GM21360 (cell line): ENCODE measurements around the gene TNC.

ENCODE experiments used
- ATAC-seq: cut with Tn5 transposase; IDR thresholded peaks from one replicate; pipeline ENCODE4 v1.9.1; 2021; ENCODE audit warnings: mild to moderate bottlenecking, moderate library complexity; ENCODE audit not compliant: unreplicated experiment

Gene TNC

DNA sequence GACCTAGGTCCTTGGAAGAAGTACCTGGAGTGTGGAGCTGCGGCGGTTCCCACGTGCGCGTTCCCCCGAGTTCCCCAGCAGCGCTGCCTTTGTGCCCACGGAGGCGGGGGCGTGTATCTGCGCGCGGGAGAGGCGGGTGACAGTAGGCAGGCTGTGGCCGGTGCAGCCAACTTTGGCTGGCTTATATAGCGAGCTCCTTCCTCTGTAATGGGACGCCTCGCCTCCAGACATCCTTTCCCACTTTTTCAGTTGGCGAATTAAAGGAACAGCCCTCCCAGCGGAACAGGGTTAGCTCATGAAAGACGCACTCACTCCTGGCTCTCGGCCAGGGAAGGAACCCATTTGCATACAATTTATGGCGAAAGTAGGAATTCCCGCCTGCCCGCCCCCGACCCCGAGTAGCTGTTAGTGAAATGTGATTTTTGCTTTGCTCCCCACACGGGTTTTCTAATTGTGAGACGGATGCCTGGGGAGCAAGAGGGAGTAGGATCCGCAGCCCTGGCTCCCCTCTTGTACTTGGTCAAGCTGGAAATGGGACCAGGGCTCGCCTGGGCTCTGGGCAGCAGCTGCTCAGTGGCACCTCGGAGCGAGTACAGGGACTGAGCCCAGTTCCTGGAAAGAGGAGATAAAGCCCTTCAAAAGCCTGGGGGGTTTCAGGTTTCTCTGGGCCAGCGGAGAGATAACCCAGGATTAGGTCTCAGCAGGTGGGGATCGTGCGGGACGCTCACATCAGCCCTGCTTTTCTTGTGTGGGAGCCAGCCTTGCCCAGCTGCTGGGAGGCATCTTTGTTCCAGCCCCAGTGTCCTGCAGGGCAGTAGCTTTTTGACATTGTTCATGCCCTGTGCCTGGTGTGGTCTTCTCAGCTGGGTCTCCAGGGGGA lies at the start of gene TNC:
Gene TNC (minus strand): TSS at position 159 of the 880 bp plus-strand sequence. CDS start 27,139 bp downstream, outside the sequence.
- ATAC-seq: no peak

DNA sequence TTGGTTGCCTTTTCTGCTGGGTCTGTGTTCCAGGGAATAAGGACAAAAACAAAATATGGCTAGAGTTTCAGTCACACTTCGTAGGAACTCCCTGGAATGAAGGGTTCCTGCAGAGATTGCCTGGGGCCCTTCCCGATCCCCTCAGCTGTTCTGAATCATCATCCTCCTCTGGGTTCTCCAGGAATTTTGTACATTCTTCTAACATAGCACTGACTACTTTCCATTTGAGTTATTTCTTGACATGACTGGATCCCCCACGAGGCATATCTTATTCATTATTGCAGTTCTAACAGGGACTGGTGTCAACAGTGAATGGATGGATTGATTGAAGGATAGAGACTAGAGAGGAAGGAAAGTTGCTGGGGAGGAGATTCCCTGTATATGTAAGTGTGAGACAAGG lies 49.2 kb upstream of the TNC start:
- ATAC-seq: no peak

DNA sequence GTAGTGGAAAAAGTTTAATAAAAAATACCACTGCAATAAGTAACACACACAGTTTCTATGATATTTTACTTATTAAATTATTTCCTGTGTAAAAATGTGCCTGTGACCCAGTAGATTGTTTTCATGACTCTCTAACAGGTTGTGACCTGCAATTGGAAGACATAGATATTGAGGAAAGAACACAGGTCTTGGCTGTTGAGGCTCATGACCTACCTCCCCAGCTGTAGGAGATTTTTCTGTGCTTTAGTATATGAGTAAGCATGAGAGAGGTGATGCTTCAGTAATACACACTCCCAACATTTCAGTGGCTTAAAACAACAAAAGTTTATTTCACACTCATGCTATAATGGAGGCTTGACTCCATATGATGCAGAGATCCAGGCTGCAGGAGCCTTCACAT lies 47.3 kb upstream of the TNC start:
- ATAC-seq: no peak

DNA sequence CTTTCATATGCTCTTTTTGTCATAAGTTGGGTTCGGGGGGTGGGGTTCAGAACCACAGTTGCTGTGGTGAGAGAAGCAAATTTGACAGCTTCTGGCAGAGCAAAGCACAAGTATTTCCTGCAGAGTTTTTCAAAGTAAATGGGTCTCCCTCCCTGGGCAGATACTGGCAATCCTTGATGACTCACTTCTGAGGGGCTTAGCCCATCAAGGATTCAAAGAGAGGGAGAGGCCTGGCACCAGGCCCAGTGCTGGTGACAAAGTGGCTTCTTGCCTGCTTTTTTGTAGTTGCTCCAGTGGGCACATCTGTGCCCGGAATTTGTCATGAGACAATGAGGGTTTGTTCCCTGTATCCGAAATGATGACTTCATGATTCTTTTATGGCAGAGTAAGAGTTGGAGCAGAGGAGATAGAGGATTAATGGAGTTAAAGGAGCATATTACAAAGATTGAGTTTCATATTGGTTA lies 46.6 kb upstream of the TNC start:
- ATAC-seq: no peak

DNA sequence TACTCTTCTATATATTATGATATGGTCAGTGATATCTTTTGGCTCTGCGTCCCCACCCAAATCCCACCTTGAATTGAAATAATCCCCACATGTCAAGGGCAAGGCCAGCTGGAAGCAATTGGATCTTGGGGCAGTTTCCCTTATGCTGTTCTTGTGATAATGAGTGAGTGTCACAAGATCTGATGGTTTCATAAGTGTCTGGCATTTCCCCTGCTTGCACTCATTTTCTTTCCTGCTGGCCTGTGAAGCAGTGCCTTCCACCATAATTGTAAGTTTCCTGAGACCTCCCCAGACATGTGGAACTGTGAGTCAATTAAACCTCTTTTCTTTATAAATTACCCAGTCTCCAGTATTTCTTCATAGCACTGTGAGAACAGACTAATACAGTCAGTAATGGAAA lies 45.0 kb upstream of the TNC start:
- ATAC-seq: no peak

DNA sequence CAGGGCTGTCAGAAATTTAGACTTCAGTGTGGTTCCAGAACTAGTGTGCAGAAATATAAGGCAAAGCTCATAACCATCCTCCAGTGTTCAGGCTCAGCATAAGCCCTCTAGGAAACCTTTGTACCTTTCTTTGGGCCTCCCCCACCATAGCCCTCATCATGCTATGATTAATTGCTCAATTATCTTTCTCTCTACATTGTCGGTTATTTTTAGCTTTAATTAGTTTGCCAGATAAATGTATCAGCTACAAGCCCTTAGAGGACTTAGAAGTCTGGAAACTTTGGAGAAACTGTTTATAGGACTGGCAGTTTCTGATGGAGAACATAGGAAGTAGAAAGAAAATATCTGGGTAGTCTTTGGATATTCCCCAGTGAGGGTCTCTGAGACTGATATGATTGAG lies 43.5 kb upstream of the TNC start:
- no peak for ATAC-seq

DNA sequence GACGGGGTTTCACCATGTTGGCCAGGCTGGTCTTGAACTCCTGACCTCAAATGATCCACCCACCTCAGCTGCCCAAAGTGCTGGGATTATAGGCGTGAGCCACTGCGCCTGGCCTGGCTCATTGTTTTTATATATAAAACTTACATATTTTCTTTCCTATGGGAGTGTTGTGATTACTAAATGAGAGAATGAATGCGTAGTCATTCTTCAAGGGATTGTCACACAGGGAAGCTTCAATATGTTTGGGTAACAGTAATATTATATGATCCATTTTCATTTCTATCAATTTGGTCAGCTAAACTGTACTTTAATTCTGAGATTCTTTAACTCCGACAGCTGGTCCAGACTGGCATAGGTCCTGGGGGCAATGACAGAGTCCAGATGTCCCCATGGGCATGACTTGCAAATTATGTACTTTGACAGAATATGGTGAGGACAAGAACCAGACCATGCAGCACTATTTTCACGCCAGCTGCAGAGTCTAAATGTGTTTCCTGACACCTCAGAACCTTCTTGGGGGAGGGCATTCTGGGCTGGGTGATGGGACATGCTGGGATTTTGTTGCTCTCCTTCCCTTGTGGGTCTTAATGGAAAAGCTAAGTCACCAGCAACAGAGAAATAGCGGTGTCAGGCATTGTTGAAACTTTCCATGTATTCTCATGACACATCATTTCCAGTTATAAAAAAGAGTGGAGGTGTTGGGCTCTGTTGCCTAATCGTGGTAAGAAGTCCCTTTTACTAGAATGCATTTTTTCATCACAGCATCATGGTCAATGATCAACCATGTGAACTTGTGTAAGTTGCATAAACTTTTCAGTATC lies 40.9 kb upstream of the TNC start:
- ATAC-seq: no peak

DNA sequence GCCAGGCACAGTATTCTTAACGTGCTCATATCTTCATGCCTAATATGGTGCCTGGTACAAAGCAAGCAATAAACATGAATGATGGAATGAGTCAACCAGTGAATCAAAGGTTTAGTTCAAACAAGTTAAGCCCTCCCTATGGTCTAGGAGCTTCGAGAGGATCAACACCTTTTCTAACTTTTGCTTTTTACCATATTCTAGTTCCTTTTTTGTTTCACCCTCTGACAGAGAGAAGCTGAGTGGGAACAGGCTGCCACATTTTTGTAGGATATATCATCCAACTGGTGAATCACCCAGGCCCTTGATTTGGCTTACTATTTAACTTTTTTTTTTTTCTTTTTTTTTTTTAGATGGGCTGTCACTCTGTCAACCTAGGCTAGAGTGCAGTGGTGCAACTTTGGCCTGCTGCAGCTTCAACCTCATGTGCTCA lies 39.3 kb upstream of the TNC start:
- no peak for ATAC-seq

DNA sequence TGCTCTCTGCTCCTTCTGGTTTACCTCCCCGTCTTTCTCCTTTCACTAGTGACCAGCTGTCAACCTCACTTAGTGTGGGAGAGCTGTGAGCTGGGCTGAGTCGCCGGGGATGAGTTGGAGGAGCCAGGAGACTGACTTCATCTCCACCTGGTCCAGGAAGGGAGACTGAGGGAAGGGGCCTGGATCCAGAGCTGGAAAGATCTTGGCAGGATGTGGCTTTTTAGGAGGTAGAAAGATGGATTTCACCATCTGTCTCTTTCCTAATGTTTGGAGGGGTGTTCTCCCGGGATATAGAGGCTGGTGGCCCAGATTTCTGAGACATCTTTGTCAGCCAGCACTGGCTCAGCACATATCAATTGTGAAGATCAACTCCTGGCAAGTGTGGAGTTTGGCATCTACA lies 37.1 kb upstream of the TNC start:
- ATAC-seq: no peak

DNA sequence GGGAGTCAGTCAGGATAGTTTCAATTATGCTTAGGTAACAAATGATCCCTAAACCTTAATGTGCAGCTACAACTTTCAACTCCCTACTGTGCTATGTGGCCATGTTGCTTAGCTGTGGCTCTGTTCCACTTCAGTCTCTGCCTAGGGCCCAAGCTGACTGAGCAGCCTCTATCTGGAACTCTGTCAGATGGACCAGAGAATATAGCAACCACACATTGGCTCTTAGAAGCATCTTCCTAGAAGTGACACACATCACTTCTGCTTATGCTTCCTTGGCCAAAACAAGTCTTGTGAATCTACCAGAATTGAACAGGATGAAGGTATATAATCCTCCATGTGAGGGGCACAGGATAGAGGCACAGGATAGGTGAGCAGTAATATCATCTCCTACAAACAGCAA lies 36.7 kb upstream of the TNC start:
- ATAC-seq: no peak

DNA sequence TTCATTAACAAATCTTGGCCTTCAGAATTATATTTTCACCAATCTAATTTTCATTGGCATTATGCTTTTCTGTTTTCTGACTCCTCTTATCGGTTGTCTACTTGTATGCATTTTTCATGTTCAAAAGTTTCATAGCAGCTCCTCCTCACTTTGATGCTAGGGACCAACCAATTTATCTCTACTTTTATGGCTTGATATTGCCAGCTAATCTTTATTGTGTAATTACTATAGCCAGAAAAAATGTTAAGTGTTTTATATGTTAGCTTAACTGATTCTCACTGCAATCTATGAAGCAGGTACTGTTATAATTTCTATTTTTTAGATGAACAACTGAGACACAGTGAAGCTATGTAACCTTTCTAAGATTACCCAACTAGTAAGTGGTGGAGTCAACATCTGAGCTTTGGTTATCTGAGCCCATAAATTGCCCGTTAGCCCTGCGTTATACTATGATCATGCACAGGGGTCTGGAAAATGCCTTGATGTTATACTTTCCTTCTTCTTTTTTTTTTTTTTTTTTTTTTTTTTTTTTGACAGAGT lies 34.4 kb upstream of the TNC start:
- no peak for ATAC-seq

DNA sequence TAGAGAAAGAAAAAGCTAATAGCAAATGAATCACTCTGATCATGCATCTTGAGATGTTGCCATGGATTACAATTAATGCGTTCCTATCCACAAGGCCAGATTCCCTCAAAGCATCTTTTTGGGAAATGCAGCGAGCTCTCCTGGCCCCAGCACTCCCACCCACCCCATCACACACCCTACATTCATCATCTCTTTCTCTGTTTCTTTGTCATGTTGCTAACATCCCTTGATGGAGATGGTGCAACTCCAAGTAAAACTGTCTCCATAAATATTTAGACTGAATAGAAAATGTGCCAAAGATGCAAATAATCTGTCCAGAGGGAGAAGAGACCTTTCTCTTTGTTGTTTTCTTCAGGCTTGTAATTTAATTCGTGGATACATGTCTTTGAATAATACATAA lies 30.8 kb upstream of the TNC start:
- ATAC-seq: no peak

DNA sequence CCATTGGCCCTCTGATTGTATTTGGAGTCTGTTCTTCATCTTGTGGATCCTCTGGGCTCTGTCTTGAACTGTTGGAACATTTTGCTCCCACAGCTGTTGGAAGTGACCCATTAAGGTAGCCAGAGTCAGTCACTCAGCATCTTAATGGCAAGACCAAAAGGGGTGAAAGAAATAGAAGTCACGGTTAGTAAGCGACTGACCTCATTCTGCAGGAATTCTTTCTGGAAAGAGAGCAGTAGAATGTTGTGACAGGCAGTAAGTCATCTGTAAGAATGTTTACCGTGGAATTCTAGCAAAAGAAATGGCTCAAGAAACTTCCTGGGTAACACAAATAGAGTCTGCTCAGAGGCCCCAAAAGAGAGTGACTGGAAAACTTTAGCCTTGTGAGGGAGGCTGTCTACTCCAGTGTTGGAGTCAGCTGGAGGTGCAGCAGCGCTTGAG lies 28.6 kb upstream of the TNC start:
- no peak for ATAC-seq

DNA sequence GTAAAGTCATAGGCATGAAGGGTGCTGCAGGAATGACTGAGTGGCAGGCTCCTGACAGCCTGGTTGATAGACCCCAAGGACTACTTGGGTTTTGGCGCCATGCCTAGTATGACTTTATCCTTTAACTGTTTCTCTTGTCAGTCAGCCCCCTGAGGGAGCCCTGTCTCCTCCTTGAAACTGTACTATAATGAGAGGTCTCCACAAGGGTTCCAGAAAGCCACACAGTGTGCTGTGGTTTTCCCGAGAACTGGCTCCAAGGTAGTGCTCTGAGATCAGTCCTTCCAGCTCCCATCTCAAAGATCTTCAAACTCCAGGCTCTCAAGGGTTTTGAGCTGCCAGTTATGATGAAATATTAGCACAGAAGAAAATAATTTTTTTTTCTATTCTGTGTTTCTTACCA lies 26.7 kb upstream of the TNC start:
- no peak for ATAC-seq

DNA sequence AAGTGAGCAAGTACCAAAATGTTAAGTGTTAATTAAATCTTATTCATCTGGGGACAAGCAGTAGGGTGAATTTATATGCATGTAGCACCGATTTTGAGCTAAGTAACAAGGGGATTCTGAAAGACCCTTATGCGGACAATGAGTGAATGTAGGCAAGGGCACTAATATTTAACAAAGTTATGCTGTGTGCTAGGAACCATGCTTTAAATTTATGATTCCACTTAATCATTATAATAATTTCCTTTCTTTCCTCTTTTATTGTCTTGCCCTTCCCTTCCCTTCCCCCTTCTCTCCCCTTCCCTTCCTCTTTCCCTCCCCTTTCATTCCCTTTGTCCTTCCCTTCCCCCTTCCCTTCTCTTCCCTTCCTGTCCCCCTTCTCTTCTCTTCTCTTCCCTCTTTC lies 25.7 kb upstream of the TNC start:
- no peak for ATAC-seq

DNA sequence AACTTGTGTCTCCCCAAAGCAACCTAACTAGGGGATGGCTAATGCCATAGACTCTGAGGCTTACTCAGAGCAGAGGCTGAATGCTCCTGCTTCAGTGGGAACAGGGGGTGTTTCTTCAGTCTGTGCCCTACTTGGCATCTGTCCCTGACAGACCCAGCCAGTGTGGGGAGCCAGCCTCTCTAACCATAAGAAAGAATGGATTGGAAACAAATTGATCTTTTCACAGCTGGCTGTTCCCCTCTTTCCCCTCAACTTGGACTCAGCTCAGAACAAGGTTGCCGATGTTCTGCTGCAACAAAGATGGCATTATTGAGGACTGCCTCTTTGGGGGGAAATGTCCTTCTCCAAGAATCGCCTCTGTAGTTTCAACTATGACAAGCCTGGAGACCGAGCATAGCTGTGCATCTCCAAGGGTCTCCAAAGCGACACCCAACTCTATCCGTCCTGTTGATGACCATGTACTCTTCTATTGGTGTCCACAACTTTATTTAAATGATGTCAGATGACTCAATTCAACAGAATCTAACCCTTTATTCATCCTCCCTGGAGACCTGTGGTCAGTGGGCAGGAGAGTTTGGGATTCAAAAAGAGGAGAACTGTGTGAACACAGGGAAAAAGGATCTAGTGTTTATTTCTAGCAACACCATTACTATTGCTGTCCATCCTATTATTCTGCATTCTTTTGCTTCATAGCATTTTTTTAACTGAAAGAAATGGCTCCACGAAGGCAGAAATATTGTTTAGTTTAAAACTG lies 24.7 kb upstream of the TNC start:
- ATAC-seq: no peak

DNA sequence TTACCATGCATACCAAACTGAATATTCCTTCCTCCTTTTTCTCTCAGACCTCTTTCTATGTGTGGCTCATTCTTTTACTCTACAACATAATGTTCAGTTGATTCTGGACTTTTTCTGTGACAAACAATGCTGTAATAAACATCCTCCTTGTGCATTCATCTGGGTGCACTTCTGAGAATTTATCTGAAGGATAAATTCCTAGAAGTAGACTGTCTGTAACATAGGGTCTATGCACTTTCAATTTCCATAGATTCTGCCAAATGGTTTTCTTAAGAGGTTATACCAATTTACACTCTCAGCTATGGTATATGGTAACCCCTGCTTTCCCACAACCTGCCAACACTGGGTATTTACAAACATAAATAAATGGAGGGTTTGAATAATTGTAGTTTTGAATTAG lies 24.1 kb upstream of the TNC start:
- no peak for ATAC-seq

DNA sequence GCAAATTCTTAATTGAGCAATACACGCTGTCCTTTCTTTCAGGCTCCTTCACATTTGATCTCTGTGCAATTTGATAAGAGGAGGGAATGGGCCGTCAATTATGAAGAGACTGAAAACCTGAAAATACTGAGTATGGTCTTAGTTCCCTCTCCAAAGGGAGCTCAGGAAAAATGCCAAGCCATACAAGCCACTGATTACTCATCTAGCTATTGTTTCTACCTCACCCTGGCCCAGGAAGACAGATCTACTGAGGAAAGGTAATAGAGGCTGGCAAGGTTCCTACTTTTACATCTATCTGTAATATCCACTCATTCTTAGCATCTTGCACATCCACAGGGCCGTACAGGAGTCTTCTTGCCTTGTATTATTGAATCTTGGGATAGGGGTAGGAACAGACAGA lies 23.7 kb upstream of the TNC start:
- ATAC-seq: no peak

DNA sequence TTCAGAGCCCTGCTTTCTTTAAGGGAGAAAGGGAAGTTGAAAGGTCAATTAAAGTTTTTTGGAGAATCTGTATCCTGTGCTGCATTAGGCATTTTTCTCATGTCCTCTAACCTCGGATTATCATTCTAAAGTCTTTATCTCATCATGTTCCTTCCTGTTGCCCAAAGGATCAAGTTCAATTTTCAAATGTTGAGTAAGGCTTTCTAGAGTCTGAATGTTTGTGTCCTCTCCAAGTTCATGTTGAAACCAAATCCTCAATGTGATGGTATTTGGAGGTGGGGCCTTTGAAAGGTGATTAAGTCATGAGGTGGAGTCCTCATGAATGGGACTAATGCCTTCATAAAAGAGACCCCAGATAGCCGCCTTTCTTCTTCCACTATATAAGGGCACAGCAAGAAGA lies 20.2 kb upstream of the TNC start:
- no peak for ATAC-seq

DNA sequence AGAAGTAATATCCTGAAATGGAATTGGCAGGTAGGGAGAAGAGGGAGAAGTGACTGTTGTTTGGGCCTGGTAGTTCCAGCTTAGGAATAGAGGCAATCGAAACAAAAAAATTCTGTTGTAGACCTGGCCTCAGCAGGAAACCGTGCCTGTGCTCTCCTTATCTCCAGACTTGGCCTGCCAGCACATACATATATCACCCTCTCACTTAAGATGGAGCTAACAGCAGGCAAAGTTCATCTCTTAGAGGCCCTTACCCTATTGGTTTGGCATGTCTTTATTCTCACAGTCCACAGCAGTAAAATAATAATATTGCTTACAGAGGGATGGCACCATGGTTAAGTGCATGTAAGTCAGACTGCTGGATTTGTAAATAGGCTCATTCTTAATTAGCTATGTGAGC lies 19.6 kb upstream of the TNC start:
- no peak for ATAC-seq
